ENCODE data around the gene HRCT1. TPM values are rescaled to one million over a fixed set of nuclear protein-coding genes. Genes with fewer than 3 reads are reported as not detected.
A peak's percentile ranks its signal among the peaks of the same experiment; 100 is the strongest.
"Not testable (repeated sequence)": the region's sequence is repeated elsewhere in the genome, so short reads cannot be mapped to it uniquely, and the experiment has no call there.

The HRCT1 gene
- polyA plus RNA-seq, 3 donors from 2014 or later = not detected

DNA sequence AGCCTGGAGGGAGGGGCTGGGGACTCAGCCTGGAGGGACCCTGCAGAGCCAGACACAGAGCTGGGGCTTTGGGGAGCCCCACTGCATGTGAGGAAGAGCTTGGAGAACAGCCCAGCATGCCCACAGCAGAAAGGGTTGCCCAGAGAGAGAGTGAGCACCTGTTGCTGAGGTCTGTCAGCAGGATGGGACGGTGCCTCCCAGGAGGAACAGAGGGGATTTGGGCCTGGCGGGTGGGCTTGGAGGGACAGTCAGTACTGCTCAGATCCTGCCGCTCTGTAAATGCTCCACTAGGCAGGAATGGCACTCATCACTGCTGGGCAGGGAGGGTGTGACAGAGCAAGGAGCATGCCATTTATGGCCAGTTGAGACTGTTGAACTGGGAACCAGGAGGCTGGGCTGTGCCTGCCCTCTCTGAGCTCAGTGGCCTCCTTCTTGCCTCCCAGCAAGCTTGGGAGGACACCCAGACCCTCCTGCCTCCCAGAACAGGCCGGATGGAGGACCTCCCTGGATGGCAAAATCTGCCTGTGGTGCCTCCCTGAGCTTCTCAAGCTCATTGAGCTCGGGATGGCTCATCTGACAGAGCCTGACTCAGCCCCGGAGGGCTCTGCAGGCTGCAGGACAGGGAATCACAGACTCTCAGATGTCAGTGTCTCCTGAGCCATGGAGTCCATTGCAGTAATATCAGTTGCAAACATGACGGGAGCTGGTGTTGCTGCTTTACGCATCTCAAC is 786 bp upstream of the HRCT1 start:
- no peaks in the 10 kb centered on the region for H3K4me1 Mint-ChIP-seq
- no peak for DNase-seq
- H3K9me3 Mint-ChIP-seq = no peaks in the 10 kb centered on the region
- no peaks in the 10 kb centered on the region for H3K36me3 Mint-ChIP-seq
- H3K27ac Mint-ChIP-seq = no peak overlapping the region
- H3K4me3 Mint-ChIP-seq = no peak overlapping the region
- peaks cover 1 to 9% (median 6%) of the 10 kb centered on the region in 3 donors for H3K27me3 Mint-ChIP-seq (ENCODE audit: low read depth in 3 of 3)

DNA sequence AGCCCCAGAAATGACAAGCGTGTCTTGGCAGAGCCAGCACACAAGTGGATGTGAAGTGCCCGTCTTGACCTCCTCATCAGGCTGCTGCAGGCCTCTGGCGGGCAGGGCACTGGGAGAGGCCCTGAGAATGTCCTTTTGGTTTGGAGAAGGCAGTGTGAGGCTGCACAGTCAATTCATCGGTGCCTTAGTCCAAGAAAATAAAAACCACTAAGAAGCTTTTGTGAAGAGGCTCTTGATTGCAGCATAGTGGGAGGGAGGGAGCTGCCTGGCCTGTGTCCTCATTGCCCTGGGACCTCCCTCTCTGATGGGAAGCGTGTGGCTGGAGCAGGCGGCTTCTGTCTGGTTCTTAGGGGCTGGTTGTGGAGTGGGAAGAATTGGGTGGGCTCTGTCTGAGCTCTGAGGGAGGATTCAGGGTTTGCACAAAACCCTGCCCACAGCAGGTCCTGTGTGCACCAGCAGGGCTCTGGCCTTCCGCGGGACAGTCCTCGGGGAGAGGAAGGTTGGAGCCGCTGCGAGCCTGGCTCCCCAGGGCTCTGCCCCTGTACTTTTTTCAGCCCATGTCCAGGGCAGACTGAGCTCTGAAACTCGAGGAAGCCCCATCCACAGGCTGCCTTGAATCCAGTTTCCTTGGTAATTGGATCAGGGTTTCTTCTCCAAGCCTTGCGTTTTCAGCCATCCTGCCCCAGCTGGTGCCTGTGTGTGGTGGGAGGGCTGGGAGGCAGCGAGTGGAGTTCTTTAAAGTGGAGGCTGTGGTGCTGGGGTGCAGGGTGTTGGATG is 1.1 kb downstream of the HRCT1 start:
- Mint-ChIP-seq H3K9me3 (no peaks in the 10 kb centered on the region), H3K4me1 (peaks cover 2 to 8% of the 10 kb centered on the region in 2 donors), H3K36me3 (no peaks in the 10 kb centered on the region), H3K27ac (no peak overlapping the region), H3K27me3 (ENCODE audit: low read depth in 3 of 3) (peaks cover 1 to 9% (median 4%) of the 10 kb centered on the region in 3 donors), H3K4me3 (no peak overlapping the region)
- no peak for DNase-seq

DNA sequence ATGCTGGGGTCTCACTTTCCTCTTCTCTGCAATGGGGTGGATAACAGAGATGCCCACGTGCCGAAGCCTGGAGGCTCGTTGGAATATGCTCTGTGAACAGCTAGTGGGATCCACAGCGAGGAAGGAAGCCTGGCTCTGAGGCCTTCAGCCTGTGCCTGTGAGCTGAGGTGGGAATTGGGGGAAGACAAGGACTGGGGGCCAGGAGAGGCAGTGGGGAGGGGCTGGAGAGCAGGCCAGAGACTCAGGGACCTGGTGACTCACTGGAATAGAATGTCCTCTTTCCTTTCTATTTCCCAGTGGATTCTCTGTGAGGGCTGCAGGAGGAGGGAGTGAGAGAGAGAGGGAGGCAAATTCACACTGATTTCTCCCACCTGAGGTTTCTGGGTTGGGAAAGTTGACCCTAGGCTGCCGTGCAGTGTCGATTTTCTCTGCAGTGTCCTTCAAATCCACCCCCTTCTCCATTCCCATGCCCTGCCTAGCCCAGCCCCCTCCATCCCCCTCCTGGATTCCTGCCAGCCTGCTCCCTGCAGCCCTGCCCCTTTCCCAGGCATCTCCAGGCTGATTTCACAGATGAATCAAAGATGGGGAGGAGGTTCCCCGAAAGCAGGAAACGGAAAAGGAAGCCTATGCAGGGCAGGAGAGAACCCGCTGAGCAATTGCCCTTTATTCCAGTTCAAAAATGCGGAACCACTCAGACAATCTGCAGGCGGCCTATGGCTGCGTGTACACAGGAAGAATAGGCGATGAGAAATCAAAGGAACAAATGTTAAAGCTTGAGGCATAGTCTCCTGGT is 1.9 kb downstream of the HRCT1 start:
- Mint-ChIP-seq H3K4me1 (peaks cover 2 to 8% of the 10 kb centered on the region in 2 donors), H3K27ac (no peak overlapping the region)

GRCh38 chr9:35908504-35909125 is 2.6 kb downstream of the HRCT1 start:
- peaks cover 2 to 8% of the 10 kb centered on the region in 2 donors for H3K4me1 Mint-ChIP-seq
- H3K27ac Mint-ChIP-seq = no peak overlapping the region
- no peak for DNase-seq
- peaks cover 1 to 5% (median 1%) of the 10 kb centered on the region in 3 donors for H3K27me3 Mint-ChIP-seq (ENCODE audit: low read depth in 3 of 3)
- no peaks in the 10 kb centered on the region for H3K36me3 Mint-ChIP-seq
- H3K4me3 Mint-ChIP-seq = no peak overlapping the region
- H3K9me3 Mint-ChIP-seq = no peaks in the 10 kb centered on the region

More for the DNA sequence above, 1.9 kb downstream of the HRCT1 start:
- no peak for DNase-seq
- Mint-ChIP-seq H3K27me3 (ENCODE audit: low read depth in 3 of 3) (peaks cover 1 to 6% (median 1%) of the 10 kb centered on the region in 3 donors), H3K4me3 (no peak overlapping the region), H3K36me3 (no peaks in the 10 kb centered on the region), H3K9me3 (no peaks in the 10 kb centered on the region)

DNA sequence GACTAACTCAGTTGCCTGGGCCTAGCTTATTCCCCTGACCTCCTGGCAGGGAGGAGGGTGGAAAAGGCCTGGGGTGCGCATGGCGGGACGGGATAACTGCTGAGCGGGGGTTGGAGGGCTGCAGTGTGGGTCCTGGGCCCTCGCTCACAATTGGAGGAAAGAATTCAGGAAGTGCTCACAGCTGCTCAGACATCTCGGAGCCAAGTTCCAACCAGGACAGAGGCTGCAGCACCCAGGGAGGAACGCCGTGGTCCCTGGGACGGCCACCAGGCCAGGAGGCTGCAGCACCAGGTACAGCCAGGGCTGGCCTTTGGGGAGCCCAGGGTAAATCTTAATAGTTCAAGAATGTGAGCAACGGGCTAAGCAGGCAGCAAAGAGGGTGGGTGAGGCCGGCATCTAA is 3.3 kb downstream of the HRCT1 start, which contains the start of gene SPAAR:
TSS of gene SPAAR (plus strand) at position 217 of the 400 bp plus-strand sequence. CDS start 974 bp downstream, outside the sequence.
- H3K27ac Mint-ChIP-seq = no peak within 1 kb of the TSS

GRCh38 chr9:35909687-35910612 is 3.9 kb downstream of the HRCT1 start:
- H3K9me3 Mint-ChIP-seq = no peaks in the 10 kb centered on the region
- peaks cover 2 to 8% of the 10 kb centered on the region in 2 donors for H3K4me1 Mint-ChIP-seq
- peaks cover 0 to 1% (median 0%) of the 10 kb centered on the region in 3 donors for H3K27me3 Mint-ChIP-seq (ENCODE audit: low read depth in 3 of 3)
- H3K4me3 Mint-ChIP-seq = no peak overlapping the region
- H3K27ac Mint-ChIP-seq = no peak overlapping the region
- no peaks in the 10 kb centered on the region for H3K36me3 Mint-ChIP-seq
- DNase-seq = no peak

More for the DNA sequence above, 3.3 kb downstream of the HRCT1 start, which contains the start of gene SPAAR:
- H3K27me3 Mint-ChIP-seq (ENCODE audit: low read depth in 3 of 3) = peaks cover 0 to 1% (median 1%) of the 10 kb centered on the region in 3 donors
- no peaks in the 10 kb centered on the region for H3K36me3 Mint-ChIP-seq
- no peaks in the 10 kb centered on the region for H3K9me3 Mint-ChIP-seq
- DNase-seq = no peak
- peaks cover 2 to 8% of the 10 kb centered on the region in 2 donors for H3K4me1 Mint-ChIP-seq
- no peak within 1 kb of the TSS for H3K4me3 Mint-ChIP-seq

- Mint-ChIP-seq H3K27ac (peak overlapping the region in 1 of 6 donors; percentile 34), H3K9me3 (no peaks in the 10 kb centered on the region), H3K27me3 (ENCODE audit: low read depth in 3 of 3) (peaks cover 0 to 1% (median 0%) of the 10 kb centered on the region in 3 donors), H3K36me3 (no peaks in the 10 kb centered on the region), H3K4me1 (peaks cover 2 to 8% of the 10 kb centered on the region in 2 donors), H3K4me3 (peak overlapping the region in 1 of 5 donors; percentile 13)
- no peak for DNase-seq
These were observed 4.8 kb downstream of the HRCT1 start for GRCh38 chr9:35910613-35911359.

- Mint-ChIP-seq H3K4me3 (no peak overlapping the region), H3K27ac (no peak overlapping the region), H3K27me3 (ENCODE audit: low read depth in 3 of 3) (peaks cover 0 to 1% (median 0%) of the 10 kb centered on the region in 3 donors), H3K4me1 (peaks cover 2 to 8% of the 10 kb centered on the region in 2 donors), H3K9me3 (no peaks in the 10 kb centered on the region), H3K36me3 (no peaks in the 10 kb centered on the region)
- no peak for DNase-seq
These were observed 5.7 kb downstream of the HRCT1 start for GRCh38 chr9:35911690-35912089.

DNA sequence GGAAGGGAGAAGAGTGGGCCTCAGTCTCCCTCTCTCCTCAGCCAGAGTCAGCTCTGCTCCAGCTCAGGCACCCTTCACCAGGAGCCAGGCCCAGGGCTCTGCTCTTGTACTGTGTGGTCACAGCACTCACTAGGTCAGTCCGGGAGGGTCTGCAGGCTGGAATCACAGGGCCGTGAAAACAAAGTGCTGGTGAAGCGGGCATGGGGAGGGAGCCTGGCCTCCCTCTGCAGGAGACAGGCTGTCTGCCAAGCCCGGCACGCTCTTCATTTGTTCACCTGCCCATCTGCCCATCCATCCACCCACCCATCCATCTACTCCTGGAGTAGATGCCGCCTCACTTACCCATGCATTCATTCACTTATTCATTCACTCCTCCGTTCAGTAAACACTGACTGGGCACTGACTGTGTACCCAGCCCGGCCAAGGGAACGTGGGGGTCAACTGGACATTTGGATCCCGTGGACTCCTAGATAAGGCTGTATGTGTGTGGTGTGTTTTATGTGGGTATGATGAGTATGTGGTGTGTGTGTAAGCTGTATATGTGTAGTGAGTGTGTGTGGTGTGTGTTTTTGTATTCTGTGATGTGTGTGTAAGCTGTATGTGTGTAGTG is 6.9 kb downstream of the HRCT1 start:
- peaks cover 0 to 1% (median 0%) of the 10 kb centered on the region in 3 donors for H3K27me3 Mint-ChIP-seq (ENCODE audit: low read depth in 3 of 3)
- H3K9me3 Mint-ChIP-seq = no peaks in the 10 kb centered on the region
- H3K27ac Mint-ChIP-seq = no peak overlapping the region
- peaks cover 2 to 8% of the 10 kb centered on the region in 2 donors for H3K4me1 Mint-ChIP-seq
- DNase-seq = no peak
- no peak overlapping the region for H3K4me3 Mint-ChIP-seq
- no peaks in the 10 kb centered on the region for H3K36me3 Mint-ChIP-seq

DNA sequence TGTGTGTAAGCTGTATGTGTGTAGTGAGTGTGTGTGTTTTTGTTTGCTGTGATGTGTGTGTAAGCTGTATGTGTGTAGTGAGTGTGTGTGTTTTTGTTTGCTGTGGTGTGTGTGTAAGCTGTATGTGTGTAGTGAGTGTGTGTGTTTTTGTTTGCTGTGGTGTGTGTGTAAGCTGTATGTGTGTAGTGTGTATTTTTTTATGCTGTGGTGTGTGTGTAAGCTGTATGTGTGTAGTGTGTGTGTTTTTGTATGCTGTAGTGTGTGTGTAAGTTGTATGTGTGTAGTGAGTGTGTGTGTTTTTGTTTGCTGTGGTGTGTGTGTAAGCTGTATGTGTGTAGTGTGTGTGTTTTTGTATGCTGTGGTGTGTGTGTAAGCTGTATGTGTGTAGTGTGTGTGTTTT is 7.4 kb downstream of the HRCT1 start:
- DNase-seq; H3K9me3 Mint-ChIP-seq; H3K27ac Mint-ChIP-seq; H3K4me3 Mint-ChIP-seq; H3K36me3 Mint-ChIP-seq; H3K4me1 Mint-ChIP-seq; H3K27me3 Mint-ChIP-seq (ENCODE audit: low read depth in 3 of 3): not testable (repeated sequence)

- H3K27me3 Mint-ChIP-seq (ENCODE audit: low read depth in 3 of 3) = no peaks in the 10 kb centered on the region
- H3K36me3 Mint-ChIP-seq = no peaks in the 10 kb centered on the region
- peaks cover 2 to 8% of the 10 kb centered on the region in 2 donors for H3K4me1 Mint-ChIP-seq
- DNase-seq = peak in 1 of 3 donors; percentile 13
- no peak overlapping the region for H3K27ac Mint-ChIP-seq
- H3K9me3 Mint-ChIP-seq = no peaks in the 10 kb centered on the region
- no peak overlapping the region for H3K4me3 Mint-ChIP-seq
These were observed 8.4 kb downstream of the HRCT1 start for GRCh38 chr9:35914301-35914807.

Measured in immature natural killer cell (primary cell).